ENCODE measurements around the gene SFMBT1. TPM values are rescaled to one million over a fixed set of nuclear protein-coding genes. Genes with fewer than 3 reads are reported as not detected.

SFMBT1 gene
- total RNA-seq, 2 donors from 2014 or later = 12.7 to 16.4 TPM

Other genes starting within 250 kb of the SFMBT1 start
- 1 to 10 TPM; 5.2 to 7.0 TPM for gene ITIH4, start 215.4 kb downstream of the SFMBT1 start, total RNA-seq
- 10 to 100 TPM; 14.8 to 33.4 TPM for gene MUSTN1, start 211.1 kb downstream of the SFMBT1 start, total RNA-seq
- gene STIMATE, start 148.5 kb downstream of the SFMBT1 start, total RNA-seq = 10 to 100 TPM in 1 of 2 donors, 1 to 10 TPM in 1; 7.9 to 14.1 TPM
- gene RFT1, start 84.4 kb upstream of the SFMBT1 start, total RNA-seq = 10 to 100 TPM; 11.8 to 12.6 TPM
- gene PRKCD, start 115.1 kb upstream of the SFMBT1 start, total RNA-seq = 10 to 100 TPM; 31.3 to 31.5 TPM
- 10 to 100 TPM; 91.0 to 92.4 TPM for gene TKT, start 209.9 kb upstream of the SFMBT1 start, total RNA-seq